ENCODE measurements around the gene GPR153.
A peak's percentile ranks its signal among the peaks of the same experiment; 100 is the strongest.

The GPR153 gene

DNA sequence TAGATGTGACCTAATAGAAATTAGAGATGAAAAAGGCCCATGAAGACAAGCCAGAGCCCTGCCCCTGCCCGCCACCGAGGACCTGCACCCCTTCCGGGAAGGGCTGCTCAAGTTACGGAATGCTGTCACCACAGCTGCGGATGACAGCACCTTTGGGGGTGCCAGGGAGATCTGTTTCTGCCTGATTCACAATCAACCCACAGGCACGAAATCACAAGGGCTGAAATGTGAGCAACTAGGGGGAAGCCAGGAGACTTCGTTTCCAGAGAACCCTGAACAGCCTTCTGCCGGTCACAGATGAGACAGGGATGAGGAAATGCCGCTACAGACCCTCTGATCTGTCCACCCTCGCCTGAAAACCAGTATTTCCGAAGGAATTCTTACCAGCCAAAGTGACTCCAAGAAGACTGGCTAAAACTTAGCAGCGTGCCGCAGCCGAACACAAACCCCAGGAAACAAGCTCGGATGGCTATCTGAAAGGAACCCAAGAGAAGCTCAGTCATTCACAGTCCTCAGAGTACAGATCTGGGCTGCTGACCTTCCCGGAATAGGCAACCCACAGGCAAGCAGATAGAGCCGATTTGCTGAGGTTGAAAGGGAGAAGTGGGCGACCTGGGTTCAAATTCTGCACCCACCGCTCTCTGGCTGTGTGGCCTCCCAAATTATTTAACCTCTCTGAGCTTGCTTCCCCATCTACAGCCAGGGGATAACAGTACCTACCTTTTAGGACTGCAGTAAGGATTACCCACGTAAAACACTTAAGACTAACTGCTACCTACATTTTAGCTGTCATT, 26.2 kb downstream of the GPR153 start:
- DNase-seq (ENCODE audit: low spot score), result no peak
- CTCF ChIA-PET, result interaction anchor here (0.7 to 1.9 kb wide), 4 partner anchors 11 to 185 kb away, joined by 3 to 6 read pairs (median 4); partner anchors contain the start of gene HES2
- POLR2A ChIA-PET (ENCODE audit: low non-redundant PET), result interaction anchor here (0.6 to 1.0 kb wide), 2 partner anchors 28 to 30 kb away, joined by 3 to 4 read pairs; partner anchors contain the start of gene RNF207
- H3K27ac ChIP-seq, result peak overlapping the region; percentile 78
- TF ChIP-seq, protein P1, sequence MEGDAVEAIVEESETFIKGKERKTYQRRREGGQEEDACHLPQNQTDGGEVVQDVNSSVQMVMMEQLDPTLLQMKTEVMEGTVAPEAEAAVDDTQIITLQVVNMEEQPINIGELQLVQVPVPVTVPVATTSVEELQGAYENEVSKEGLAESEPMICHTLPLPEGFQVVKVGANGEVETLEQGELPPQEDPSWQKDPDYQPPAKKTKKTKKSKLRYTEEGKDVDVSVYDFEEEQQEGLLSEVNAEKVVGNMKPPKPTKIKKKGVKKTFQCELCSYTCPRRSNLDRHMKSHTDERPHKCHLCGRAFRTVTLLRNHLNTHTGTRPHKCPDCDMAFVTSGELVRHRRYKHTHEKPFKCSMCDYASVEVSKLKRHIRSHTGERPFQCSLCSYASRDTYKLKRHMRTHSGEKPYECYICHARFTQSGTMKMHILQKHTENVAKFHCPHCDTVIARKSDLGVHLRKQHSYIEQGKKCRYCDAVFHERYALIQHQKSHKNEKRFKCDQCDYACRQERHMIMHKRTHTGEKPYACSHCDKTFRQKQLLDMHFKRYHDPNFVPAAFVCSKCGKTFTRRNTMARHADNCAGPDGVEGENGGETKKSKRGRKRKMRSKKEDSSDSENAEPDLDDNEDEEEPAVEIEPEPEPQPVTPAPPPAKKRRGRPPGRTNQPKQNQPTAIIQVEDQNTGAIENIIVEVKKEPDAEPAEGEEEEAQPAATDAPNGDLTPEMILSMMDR (conservative IDR thresholded peaks at IDR 0.05; ENCODE audit: low read depth), result no peak

GRCh38 chr1:6233376-6233775, 27.5 kb downstream of the GPR153 start:
- ChIA-PET POLR2A (ENCODE audit: low non-redundant PET) (no interaction called here), CTCF (interaction anchor here (1.9 kb wide), 1 partner anchor 13 kb away, joined by 4 read pairs; no protein-coding TSS in a partner anchor)
- no peak for DNase-seq (ENCODE audit: low spot score)
- TF ChIP-seq, protein P1 (conservative IDR thresholded peaks at IDR 0.05; ENCODE audit: low read depth), result no peak
- H3K27ac ChIP-seq, result no peak overlapping the region

GRCh38 chr1:6225651-6226050, 35.2 kb downstream of the GPR153 start:
- ChIA-PET CTCF (interaction anchor here (1.0 to 1.1 kb wide), 2 partner anchors 16 to 21 kb away, joined by 3 read pairs; no protein-coding TSS in a partner anchor), POLR2A (ENCODE audit: low non-redundant PET) (no interaction called here)
- DNase-seq (ENCODE audit: low spot score), result no peak
- TF ChIP-seq, protein P1 (conservative IDR thresholded peaks at IDR 0.05; ENCODE audit: low read depth), result no peak
- peak overlapping the region; percentile 12; the same call in 1 of the 2 replicates for H3K27ac ChIP-seq

- H3K27ac ChIP-seq, result peak overlapping the region; percentile 12; the same call in 1 of the 2 replicates
- TF ChIP-seq, protein P1 (conservative IDR thresholded peaks at IDR 0.05; ENCODE audit: low read depth), result no peak
- no peak for DNase-seq (ENCODE audit: low spot score)
- ChIA-PET POLR2A (ENCODE audit: low non-redundant PET) (no interaction called here), CTCF (interaction anchor here (1.0 kb wide), 1 partner anchor 15 kb away, joined by 3 read pairs; no protein-coding TSS in a partner anchor)
Measured at GRCh38 chr1:6224718-6225117, 36.2 kb downstream of the GPR153 start.

DNA sequence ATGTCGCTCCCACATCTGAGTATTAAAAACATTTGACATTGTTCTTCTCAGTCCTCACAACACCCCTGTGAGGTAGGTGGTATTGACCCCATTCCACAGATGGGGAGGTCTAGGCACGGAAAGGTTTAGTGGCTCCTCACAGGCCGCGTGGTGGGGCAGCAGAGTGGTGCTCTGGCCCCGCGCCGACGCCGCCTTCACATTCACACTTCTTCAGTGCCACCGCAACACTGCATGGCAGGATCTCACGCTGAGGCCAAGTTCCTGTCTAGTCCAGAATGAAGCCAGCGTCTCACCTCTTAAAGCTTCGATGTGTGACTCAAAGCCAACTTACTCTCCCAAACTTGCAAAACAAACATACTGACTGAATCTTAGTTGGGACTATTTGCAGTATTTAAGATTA, 37.3 kb downstream of the GPR153 start:
- H3K27ac ChIP-seq, result peak overlapping the region; percentile 50; the same call in 1 of the 2 replicates
- TF ChIP-seq, protein P1 (conservative IDR thresholded peaks at IDR 0.05; ENCODE audit: low read depth), result no peak
- CTCF ChIA-PET, result no interaction called here
- POLR2A ChIA-PET (ENCODE audit: low non-redundant PET), result interaction anchor here (0.5 kb wide), 1 partner anchor 15 kb away, joined by 3 read pairs; no protein-coding TSS in a partner anchor
- DNase-seq (ENCODE audit: low spot score), result no peak

DNA sequence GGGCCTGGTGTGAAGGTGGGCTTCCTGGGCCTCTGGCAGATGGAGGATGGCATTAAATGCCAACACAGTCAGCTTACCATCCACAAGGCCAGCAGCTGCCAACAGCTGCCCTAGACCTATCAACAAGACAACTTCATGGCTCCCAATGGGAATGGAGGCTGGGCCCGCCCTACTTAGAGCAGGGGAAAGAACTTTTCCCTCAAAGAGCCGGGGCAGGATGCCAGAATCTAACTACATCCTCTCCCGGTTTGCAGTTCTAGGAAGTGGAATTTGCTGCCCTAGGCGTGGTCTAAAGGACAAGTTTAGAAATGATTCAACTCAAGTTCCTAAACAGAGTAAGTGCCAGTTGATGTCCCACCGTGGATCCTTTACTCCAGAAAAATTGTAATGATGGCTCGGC, 38.3 kb downstream of the GPR153 start:
- ChIA-PET POLR2A (ENCODE audit: low non-redundant PET) (no interaction called here), CTCF (no interaction called here)
- no peak for DNase-seq (ENCODE audit: low spot score)
- TF ChIP-seq, protein P1 (conservative IDR thresholded peaks at IDR 0.05; ENCODE audit: low read depth), result no peak
- H3K27ac ChIP-seq, result peak overlapping the region; percentile 50
